GM19468 (cell line): ENCODE measurements around the gene ALDH1A1.

ENCODE experiments used
- ATAC-seq: cut with Tn5 transposase; IDR thresholded peaks from one replicate; pipeline ENCODE4 v1.9.1; 2021; ENCODE audit warnings: mild to moderate bottlenecking, moderate library complexity, moderate number of reproducible peaks; ENCODE audit not compliant: unreplicated experiment; ENCODE audit errors: extremely low read depth

Gene ALDH1A1

DNA sequence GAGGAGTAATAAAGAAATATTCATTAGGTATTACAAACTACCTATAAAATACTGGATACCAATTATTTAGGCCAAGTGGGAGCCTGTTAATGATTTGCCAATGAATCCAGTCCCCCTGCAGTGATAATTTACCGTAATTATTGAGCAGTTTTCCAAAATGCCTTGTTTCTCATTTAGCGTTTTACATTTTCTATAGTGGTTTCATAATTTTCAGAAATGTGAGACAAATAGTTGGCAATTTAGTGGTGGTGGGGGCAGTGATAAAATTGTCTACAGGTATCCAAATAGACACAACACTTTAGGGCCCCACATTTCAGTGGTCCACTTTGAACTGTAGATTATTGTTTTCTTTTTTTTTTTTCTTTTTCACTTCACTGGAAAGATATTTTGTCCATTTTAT lies 27.3 kb upstream of the ALDH1A1 start:
- ATAC-seq, result no peak

DNA sequence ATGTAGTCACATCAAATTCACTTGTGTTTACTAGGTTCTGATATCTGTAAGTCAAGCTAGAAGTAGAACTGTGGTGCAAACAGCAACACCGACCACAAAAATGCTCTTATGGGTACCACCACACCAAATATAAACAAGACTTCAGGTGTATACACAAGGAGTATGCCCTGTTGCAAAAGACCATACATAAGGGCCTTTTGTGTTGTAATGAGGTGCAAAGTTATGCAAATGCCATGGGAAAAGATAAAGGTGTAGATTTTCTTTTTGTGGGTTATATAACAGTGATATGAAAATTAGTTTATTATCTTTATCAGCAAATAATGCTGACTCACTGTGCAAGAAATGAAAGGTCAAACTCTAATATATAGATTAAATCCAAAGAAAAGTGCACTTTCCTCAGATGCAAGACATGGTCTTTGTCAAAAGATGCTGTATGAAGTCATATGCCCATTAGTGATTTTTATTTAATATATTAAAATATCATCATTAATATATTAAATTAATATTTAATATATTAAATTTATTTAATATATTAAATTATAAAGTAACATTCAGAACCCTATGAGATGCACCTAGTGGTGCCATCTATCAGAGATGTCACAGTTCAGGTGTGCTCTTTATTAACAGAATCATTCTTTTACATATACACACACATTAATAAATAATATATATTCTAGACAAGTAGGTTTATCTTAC lies 26.7 kb upstream of the ALDH1A1 start:
- ATAC-seq, result no peak

DNA sequence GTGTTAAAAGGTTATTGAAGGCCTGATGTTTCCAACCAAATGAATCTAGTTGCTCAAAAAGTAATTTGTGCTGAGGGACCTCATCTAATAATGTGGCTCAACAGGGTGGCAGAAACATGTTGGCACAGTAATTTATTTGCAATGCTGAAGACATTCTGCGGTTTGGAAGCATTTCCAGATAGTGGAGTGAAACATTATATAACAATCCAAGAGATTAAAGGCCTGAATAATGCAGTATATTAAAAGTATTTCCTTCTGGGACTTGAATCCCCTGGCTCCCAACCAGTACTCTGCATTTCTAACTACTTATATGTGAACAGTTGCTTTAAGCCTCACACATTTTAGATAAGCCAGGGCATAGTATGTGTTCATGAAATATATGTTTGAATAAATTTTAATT lies 25.9 kb upstream of the ALDH1A1 start:
- no peak for ATAC-seq

DNA sequence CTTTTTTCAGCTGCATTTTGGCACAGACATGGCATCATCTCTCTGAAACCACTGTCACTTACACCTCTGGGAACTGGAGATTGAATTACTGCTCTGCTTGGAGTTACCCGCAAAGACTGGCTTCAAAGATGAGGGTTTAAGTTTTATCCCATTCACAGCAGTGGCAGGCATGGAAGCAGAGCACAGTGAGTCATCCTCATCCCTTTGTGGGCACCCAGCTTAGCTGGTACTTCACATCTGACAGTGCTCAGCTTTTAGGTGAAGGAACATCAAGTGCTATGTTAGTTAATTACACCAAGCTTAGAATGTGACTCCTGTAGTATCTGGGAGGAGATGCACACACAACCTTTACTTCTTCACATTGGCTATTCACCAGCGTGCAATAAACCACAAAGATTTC lies 24.8 kb upstream of the ALDH1A1 start:
- ATAC-seq, result no peak

DNA sequence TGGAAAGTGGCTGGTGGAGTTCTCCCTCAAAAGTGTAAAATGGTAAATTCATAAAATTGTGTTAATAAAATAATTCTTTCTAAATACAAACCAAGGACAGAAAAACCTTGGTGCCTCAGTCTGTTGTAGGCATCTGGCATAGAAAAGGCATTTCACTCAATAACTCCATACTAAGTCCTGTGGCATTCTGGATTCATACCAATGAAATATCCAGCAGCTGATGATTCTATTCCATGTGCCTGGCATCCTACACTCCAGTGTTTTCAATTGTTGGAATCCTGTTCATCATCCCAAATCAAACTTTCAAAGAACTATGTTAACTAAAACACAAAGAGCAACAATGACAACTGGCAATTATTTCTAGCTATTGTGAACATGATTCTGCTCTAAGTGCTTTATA lies 21.6 kb upstream of the ALDH1A1 start:
- ATAC-seq, result no peak

DNA sequence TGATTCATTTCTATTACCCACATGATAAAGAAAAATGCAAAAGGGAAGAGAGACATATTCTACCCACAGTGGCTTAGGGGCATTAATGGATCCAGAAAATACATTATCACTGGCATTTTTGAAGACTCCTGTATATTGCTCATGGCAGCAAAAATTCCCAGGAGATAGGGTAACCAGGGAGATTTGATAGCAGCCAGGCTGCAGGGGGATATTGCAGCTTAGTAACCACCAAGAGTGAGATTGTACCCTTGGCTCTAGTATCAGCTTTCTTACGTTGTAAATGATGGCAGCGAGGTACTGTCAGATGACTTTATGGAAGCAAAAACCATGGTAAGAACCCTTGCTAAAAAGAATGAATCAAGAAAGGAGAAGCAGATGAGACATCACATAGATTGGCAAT lies 19.8 kb upstream of the ALDH1A1 start:
- no peak for ATAC-seq

DNA sequence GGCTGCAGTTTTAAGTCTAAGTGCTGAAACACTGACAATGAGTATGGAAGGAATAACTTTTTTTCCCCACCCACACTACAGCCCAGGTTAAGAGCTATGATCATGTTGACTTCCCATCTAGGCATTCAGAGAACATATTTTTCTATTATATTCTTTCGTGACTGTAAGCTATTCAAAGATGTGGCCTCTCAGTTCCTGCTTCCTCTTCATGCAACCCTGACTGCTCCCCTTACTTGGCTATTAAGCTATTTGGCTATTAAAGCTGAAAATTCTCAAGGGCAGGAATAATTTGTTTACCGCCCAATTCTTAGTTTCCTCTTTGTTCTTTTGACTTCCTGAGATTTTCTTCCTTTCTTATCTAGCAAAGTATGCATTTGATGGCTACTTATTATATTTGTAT lies 18.6 kb upstream of the ALDH1A1 start:
- no peak for ATAC-seq

DNA sequence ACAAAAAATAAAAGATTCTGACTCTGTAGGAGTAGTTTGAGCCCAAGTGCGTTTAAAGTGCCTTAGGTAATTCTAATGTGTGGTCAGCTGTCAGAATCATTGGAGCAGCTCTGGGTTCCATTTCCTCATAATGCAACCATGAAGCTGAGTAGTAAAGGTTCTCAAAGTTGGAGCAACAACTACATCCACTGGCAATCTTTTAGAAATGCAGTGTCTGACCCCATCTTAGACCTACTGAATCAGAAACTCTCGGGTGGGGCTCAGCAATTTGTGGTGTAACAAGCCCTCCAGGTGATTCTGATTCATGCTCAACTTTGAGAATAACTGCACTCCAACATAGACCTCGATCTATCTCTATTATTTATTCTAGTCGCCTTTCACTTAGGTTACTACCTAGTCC lies 7.6 kb upstream of the ALDH1A1 start:
- ATAC-seq, result no peak

DNA sequence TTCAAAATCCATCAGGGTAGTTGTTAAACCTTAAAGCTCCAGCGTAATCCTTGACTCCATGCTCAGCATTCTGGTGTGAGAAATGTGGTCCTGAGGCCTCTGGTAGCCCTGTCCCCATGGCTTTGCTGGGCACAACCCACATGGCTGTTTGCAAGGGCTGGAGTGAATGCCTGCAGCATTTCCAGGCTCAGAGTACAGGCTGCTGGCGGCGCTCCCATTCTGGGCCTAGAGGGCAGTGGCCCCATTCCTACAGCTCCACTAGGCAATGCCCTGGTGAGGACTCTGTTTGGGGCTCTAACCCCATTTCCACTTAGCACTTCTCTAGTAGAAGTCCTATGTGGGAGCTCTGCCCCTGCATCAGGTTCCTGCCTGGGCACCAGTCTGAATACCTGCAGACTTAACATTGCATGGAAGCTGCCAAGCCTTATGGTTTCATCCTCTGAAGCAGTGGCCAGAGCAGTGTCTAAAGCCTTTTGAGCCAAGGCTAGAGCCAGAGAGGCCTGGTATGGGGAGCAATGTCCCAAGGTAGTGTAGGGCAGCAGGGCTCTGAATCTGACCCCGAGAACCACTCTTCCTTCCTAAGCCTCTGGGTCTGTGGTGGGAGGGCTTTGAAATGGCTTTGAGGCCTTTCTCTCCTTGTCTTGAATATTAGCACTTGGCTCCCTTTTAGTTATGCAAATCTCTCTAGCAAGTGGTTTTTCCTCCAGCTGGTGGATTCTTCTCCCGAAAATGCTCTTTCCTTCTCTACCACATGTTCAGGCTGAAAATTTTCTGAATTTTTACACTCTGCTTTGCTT lies 5.8 kb upstream of the ALDH1A1 start:
- ATAC-seq, result no peak

DNA sequence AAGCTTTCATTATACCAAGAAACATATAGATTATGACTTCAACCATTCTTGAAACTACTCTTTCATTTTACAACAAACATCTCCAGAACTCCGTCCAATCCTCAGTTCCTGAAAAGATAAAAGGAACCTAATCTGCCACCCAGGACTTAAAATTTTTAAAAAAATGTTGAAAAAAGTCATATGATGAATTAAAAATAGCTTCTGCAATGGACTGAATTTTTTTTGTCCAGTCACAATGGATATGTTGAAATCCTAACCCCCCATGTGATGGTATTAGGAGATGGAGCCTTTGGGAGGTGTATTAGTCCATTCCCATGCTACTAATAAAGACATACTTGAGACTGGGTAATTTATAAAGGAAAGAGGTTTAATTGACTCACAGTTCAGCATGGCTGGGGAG lies 2.7 kb upstream of the ALDH1A1 start:
- no peak for ATAC-seq

DNA sequence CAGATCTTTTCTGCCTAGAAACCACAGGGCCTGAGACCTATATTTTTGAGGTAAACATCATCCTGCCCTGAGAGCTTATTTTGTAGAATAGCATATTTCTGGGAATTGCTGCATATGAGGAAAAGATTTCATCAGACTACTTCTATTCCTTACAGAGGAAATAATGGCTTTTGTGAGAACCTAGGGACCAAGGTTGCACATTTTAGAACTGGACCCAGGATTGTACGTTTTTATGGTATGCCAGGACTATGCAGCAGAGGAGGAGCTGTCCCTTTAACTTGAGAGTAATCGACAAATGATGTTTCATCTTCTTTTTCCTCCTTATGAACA lies 2.2 kb upstream of the ALDH1A1 start:
- ATAC-seq, result no peak

DNA sequence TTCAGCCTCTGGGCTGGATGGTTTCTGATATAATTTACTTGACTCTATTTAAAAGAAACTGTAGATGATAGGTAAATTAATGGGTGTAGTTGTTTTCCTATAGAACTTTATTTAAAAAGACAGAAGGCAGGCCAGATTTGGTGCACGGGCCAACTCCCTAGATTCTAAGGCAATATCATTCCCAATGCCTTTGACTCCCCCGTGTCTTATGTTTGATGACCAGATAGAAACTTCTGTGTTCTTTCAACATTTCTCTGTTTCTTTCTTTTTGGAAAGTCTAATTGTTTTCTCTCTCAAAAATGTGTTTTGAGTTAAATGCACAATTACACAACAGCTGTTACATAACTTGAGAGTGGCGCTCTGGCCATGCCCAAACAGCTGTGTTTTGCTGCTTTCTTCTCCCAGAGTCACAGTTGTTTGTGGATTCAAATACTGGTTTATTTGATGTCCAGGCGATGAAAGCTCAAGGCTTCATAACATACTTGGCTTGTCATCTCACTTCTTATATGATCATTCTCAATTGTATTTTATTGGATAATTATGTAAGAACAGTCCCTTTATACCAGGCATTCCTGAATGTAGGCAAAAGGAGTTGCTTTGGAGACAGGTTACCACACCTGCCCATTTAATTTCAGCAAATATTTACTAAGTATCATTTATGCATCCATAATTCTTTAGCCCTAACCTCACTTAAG lies 1.7 kb upstream of the ALDH1A1 start:
- no peak for ATAC-seq

DNA sequence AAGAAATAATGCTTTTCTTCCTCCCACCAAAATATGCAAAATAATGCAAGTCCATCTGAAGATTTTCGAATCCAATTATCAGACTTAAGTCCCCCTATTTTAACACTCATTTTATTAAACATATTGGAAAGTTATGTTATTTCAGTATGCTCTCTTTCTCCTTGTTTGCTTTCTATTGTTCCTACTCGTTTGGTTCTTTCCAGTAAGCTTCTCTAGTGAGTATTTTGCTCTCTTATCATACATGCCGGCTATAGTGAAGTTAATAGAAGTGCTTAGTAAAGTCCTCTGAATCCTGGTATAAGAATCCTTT lies 517 bp downstream of the ALDH1A1 start:
- no peak for ATAC-seq

DNA sequence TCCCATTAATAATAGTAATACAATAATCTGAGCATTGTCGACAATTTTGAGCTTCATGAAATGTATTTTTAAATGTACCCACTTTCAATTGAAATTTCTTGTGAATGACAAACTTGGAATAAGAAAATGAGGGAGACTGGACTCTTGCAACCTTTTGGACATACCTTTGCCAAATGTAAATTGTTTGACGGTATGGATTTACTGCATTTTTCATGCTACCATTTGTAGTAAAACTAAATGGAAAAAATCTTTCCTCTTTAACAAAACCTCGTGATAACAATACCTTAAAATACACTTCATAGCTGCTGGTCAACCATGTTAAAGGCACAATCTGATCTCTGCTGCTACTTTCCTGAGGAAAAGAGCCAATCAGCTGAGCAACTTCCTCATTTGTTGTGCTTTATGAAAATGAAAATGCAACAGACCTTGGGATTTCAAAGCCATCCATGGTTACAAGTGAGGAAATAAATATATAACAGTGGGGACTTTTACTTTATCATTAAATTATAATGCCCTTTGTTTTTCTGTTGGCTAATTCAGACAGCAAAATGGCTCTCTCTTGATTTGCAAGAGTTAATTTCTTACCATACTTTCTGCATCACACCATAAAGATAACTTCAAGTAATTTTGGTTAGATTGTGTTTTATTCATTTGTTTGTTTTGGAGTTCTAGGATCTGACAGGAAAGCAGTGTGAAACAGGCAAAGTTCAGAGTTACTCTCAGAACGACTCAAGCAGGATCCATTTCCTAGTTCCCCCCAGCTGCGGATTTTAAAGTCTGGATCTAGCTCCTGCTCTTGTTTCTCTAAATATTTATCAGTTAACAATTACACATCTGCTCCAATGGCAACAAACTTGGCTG lies 1.1 kb downstream of the ALDH1A1 start:
- ATAC-seq, result no peak

DNA sequence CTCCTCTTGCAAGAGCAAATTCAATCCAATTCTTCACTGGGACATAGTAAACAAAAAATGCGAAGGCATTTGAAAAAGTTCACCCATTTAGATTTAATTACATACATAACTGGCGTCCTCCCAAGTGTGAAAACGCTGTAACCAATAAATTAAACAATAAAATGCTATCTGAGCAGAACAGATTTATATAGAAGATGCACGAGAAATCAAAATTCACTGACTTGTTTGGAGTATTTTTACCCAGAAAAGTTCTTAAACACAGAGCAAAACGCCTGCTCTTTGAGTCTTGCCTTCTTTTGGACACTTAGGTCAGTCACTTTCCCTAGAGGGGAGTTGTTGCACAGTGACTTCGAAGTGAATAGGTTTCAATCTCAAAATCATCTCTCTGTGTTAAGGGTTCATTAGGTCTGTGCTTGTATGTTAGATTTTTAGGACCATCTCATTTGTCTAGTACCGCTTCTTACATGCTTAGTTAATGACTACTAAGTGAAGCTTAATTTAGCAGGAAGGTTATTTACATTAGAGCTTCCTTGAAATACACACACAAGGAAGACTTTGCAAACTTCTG lies 1.9 kb downstream of the ALDH1A1 start:
- ATAC-seq, result no peak

DNA sequence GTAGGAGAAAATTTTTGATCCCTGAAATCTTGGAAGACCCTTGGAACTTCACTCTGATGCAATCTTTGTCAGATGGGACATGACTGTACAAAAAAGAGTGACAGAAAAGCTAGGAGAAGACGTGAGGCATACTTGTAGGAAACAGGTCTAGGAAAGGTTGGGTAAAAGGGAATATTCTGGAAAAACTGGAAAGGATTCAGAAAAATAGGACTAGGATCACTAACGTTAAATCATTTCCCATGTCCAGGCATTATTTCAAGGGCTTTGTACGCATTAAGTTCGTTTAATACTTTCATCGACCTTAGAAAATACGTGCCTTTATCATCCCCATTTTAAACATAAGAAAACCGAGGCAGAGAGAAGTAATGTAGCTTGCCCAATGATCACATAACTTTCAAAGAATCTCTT lies 2.9 kb downstream of the ALDH1A1 start:
- no peak for ATAC-seq

DNA sequence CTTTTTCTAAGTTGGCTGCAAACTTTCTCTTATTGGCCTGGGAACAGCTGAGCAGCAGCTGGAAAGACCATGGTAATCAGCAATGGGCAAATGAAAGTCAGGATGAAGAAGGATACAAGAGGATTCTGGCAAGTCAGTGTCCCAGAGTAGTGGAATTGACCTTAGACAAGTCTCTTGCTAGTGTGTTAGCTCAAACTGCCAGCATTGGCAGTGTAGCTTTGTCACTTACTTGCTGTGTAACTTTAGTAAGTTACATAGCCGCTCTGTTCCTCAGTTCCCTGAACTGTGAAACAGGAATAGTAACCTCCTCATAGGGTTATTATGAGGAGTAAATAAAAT lies 3.6 kb downstream of the ALDH1A1 start:
- no peak for ATAC-seq

DNA sequence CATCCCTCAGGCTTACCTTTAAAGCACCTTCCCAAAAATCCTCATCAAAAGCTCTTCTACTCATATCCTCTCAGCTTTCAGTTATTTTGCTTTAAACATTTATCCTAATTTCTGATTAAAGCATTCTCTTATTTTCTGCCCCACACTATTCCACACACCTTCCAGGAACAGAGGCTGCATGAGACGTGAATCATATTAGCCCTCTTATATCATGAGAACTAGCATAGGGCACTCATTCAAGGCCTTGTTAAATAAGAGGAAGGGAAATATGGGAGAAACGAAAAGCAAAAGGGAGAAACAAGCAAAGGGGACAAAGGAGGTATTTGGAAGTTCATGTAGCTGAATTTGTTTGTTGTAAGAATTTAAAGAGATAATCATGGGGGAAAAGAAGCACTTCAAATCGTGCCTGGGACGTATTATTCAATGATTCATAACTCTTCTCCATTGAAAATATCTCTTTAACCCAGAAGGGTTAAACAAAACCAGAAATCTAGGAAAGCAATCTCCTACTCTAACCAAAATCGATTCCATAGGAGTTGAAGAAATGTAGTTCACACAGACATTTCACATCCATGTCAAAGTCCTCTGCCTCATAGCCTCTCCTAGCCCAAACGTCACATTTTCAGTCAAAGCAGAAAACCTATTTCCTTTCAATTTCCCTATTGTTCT lies 4.1 kb downstream of the ALDH1A1 start:
- no peak for ATAC-seq

DNA sequence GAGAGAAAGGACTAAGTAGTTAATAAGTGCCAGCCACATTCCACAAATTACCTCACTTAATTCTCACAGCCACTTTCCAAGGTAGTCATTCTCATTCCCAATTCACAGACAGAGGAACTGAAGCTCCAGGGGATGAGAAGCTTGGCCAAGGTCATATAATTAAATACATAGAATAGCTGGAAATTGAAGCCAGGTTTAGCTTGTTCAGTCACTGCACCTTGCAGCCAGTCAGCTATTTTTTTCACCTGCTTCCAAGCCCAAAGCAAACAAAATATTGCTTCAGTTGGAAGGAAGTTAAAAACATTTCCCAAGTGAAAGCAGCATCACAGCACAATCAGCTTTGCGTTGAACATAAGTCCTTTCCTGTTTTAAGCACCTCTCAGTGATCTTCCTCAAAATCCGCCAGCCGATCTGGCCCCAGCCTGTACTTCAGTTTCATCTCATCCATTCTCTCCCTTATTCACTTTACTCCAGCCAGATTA lies 4.8 kb downstream of the ALDH1A1 start:
- no peak for ATAC-seq

DNA sequence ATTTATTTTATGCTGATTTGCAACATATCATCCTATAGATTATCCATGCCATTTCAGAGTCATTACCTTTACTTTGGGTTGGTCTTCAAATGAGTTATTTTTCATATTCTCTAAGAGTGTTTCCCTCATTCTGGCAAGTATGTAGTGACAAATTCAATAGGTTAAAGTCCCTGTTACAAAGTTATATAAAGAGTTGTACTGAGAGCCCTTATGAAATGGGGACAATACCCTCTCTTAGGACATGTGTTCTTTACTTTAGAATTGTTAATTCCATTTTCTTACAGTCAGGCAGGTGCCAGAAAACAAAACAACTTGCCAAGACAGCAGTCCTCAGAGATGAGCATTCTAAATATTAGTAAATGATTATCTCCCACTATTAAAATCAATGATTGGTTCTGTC lies 6.0 kb downstream of the ALDH1A1 start:
- ATAC-seq, result no peak
